ENCODE data around the gene SLC22A31.

DNA sequence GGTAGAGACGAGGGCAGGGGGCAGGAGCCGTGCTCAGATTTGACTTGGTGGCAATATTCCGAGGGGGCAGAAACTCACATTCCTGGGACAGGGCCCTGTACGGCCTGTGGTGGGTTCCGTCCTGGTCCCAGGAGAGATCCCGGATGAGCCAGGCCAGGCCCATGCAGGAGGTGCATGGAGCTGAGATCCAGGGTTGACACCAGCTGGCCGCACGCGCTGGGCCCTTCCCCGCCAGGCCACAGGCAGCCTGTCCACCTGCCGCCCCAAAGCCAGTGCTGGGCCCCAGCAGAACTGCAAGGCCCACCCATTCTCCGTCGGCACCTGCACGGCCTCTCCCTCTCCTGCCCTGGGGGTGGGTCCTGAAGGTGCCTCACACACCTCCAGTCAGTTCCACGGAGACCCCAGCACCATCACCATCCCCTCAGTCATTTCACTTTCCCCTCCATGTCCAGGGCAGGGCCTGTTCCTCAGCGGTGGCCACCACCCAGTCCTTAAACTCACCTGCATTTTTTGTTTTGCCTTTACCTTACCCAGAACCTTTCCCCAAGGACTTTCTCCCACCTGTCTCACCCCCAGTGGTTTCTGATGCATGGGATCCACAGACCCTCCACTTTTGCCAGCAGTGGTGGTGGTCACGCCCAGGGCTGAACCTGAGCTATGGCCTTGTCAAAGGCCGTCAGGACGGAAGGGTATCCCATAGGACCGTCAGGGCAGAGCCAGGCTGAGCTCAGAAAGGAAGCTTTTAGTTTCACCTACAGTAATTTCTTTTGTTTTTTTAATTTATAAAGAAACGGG lies 53.9 kb downstream of the SLC22A31 start:
- TF ChIP-seq, protein P1, sequence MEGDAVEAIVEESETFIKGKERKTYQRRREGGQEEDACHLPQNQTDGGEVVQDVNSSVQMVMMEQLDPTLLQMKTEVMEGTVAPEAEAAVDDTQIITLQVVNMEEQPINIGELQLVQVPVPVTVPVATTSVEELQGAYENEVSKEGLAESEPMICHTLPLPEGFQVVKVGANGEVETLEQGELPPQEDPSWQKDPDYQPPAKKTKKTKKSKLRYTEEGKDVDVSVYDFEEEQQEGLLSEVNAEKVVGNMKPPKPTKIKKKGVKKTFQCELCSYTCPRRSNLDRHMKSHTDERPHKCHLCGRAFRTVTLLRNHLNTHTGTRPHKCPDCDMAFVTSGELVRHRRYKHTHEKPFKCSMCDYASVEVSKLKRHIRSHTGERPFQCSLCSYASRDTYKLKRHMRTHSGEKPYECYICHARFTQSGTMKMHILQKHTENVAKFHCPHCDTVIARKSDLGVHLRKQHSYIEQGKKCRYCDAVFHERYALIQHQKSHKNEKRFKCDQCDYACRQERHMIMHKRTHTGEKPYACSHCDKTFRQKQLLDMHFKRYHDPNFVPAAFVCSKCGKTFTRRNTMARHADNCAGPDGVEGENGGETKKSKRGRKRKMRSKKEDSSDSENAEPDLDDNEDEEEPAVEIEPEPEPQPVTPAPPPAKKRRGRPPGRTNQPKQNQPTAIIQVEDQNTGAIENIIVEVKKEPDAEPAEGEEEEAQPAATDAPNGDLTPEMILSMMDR (IDR thresholded peaks at IDR 0.05) = no peak
- TF ChIP-seq POLR2A (IDR thresholded peaks at IDR 0.05) = no peak

Measured in right lobe of liver (tissue), 4 donors.